Stimulated activated naive CD8-positive, alpha-beta T cell treated with anti-CD3 and anti-CD28 coated beads, Interleukin-15, amount 100 ng/mL, for 72 hours (primary cell): ENCODE data around the gene ASPM.
A peak's percentile ranks its signal among the peaks of the same experiment; 100 is the strongest.

Experiments used
- ATAC-seq: fragments of 150-1000 bp; cut with Tn5 transposase; 2 replicates; pipeline ENCODE4 v1.10.0; 2021; ENCODE audit warnings: mild to moderate bottlenecking, moderate library complexity
- DNase-seq, 2 donors: peaks; one replicate each; pipeline ENCODE4 v3.0.0; 2021 to 2022
- H3K27ac Mint-ChIP-seq, 2 donors: one replicate each; pipeline ENCODE4 v1.8.0; 2022; ENCODE audit warnings: mild to moderate bottlenecking in 2 of 2, mixed read lengths in 2 of 2, moderate library complexity in 2 of 2
- H3K27me3 Mint-ChIP-seq: one replicate; pipeline ENCODE4 v1.8.0; 2022; ENCODE audit warnings: mixed read lengths
- H3K4me1 Mint-ChIP-seq: one replicate; pipeline ENCODE4 v1.8.0; 2022; ENCODE audit warnings: mild to moderate bottlenecking, mixed read lengths
- H3K4me3 Mint-ChIP-seq, 2 donors: one replicate each; pipeline ENCODE4 v1.8.0; 2022; ENCODE audit warnings: mild to moderate bottlenecking in 2 of 2, mixed read lengths in 2 of 2, moderate library complexity in 1 of 2
- H3K9me3 Mint-ChIP-seq, 2 donors: one replicate each; pipeline ENCODE4 v1.8.0; 2022; ENCODE audit warnings: mixed read lengths in 2 of 2

The ASPM gene, protein sequence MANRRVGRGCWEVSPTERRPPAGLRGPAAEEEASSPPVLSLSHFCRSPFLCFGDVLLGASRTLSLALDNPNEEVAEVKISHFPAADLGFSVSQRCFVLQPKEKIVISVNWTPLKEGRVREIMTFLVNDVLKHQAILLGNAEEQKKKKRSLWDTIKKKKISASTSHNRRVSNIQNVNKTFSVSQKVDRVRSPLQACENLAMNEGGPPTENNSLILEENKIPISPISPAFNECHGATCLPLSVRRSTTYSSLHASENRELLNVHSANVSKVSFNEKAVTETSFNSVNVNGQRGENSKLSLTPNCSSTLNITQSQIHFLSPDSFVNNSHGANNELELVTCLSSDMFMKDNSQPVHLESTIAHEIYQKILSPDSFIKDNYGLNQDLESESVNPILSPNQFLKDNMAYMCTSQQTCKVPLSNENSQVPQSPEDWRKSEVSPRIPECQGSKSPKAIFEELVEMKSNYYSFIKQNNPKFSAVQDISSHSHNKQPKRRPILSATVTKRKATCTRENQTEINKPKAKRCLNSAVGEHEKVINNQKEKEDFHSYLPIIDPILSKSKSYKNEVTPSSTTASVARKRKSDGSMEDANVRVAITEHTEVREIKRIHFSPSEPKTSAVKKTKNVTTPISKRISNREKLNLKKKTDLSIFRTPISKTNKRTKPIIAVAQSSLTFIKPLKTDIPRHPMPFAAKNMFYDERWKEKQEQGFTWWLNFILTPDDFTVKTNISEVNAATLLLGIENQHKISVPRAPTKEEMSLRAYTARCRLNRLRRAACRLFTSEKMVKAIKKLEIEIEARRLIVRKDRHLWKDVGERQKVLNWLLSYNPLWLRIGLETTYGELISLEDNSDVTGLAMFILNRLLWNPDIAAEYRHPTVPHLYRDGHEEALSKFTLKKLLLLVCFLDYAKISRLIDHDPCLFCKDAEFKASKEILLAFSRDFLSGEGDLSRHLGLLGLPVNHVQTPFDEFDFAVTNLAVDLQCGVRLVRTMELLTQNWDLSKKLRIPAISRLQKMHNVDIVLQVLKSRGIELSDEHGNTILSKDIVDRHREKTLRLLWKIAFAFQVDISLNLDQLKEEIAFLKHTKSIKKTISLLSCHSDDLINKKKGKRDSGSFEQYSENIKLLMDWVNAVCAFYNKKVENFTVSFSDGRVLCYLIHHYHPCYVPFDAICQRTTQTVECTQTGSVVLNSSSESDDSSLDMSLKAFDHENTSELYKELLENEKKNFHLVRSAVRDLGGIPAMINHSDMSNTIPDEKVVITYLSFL (N-terminal part only)

DNA sequence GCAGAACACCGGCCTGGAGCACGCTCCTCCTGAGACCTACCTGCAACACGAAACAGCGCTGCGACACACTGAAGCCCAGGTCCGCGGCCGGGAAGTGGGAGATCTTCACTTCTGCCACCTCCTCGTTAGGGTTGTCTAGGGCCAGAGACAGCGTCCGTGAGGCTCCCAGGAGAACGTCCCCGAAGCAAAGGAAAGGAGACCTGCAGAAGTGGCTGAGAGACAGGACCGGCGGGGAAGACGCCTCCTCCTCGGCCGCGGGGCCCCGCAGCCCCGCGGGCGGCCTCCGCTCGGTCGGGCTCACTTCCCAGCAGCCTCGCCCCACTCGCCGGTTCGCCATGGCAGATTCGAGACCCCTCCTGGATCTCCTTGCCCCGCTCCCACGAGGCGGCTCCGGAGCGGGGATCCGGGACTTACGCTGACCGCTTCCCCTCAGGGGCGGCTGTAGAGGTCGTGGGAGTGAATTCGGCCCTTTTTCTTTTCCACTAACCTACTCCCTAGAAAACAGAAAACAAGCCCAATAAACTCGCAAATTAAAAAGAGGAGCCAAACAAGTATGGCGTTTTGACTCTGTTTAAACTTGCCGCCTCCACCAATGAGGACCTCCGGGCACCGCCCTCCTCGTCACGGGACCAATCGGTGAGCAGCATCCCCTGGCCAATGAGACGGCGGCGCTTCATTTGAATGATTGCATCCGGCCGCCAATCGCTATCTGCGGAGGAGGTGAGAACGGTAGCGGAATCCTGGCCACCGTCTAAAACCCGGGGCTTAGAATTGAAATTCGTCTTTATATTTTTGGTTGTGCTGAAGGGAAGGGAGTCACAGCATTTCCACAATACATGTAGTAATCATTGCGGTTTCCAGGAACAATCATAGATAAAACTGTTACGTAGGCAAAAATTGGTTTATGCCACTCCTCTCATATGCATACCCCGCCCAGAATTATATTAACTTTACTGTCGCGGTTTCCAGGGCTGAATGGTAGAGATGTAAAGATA is at the start of gene ASPM:
Gene ASPM, minus strand, starts transcription at position 569 of the 995 bp plus-strand sequence. Its CDS starts 232 bp downstream, at position 337.
- Mint-ChIP-seq H3K27ac (peak within 1 kb of the TSS; percentile 96 to 99), H3K4me1 (peaks cover 6% of the 10 kb centered on the region), H3K9me3 (no peaks in the 10 kb centered on the region), H3K27me3 (peaks cover 5% of the 10 kb centered on the region), H3K4me3 (peak within 1 kb of the TSS; percentile 89 to 96)
- DNase-seq (peak; percentile 88 to 96), ATAC-seq (peak; percentile 98)

DNA sequence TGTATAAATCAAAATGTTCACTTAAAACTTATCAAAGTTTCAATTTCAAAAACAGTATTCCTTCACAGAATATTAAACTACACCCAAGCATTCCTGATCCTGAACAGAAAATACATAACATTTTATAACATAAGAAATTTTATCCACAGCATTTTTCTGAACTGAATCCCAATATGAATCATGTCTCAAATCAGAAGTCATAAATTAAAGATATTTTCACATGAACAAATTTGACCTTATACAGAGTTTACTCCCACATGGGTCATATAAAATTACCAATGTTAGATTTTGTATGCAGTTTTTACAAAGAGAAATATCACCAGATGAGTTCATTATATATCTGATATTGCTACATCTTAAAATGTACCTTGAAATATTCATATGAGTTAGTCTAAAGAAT is 48.6 kb upstream of the ASPM start:
- Mint-ChIP-seq H3K4me1 (peaks cover 59% of the 10 kb centered on the region), H3K27ac (no peak overlapping the region), H3K27me3 (no peaks in the 10 kb centered on the region), H3K4me3 (no peak overlapping the region), H3K9me3 (no peaks in the 10 kb centered on the region)
- ATAC-seq (no peak), DNase-seq (no peak)

DNA sequence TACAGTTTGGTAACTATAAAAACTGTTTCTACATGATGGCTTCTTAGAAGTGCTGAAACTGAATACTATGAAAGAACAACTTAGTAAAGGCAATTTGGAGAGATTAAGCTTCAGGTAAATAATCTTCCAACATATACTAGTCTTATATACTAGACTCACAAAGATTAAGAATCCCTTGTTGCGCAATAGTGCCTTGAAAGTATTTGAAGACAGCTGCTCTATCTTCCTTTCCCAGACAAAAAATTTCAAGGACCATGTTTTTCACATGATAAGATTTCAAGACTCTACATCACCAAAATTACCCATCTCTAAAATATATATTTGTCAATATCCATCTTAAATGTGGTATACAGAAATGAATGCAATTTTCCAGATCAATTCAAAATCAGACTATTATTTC is 37.7 kb upstream of the ASPM start:
- H3K9me3 Mint-ChIP-seq, result peaks cover 0 to 4% of the 10 kb centered on the region in 2 donors

DNA sequence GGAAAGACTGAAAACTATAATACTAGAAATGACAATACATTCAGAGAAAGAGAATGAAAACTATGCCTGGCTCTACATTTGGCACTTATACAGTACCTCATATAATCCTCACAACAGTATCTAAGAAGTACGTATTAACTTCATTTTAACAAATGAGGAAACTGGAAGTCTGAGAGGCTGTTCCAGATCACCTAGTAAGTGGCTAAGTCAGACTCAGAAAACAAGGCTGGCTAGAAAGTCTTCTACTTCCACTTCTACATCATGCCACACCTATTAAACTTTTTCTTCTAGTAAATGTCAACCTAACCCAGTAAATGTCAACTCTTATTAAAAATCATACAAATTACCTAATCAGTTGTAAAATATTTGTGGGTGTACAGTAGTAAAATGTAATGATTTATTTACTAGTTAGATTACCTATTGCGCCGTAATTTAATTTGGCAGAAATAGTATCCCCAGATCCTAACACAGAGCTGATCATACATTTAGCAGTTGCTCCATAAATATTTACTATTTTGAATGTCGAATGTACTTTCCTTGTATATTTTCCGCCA is 36.8 kb upstream of the ASPM start:
- H3K9me3 Mint-ChIP-seq, result peaks cover 0 to 4% of the 10 kb centered on the region in 2 donors
- H3K27ac Mint-ChIP-seq, result no peak overlapping the region
- ATAC-seq (no peak), DNase-seq (no peak)
- H3K4me3 Mint-ChIP-seq, result no peak overlapping the region
- H3K4me1 Mint-ChIP-seq, result peaks cover 8% of the 10 kb centered on the region
- H3K27me3 Mint-ChIP-seq, result no peaks in the 10 kb centered on the region

More for the DNA sequence above, 37.7 kb upstream of the ASPM start:
- no peak for DNase-seq
- Mint-ChIP-seq H3K27me3 (no peaks in the 10 kb centered on the region), H3K4me1 (peaks cover 8% of the 10 kb centered on the region), H3K27ac (no peak overlapping the region), H3K4me3 (no peak overlapping the region)
- no peak for ATAC-seq

DNA sequence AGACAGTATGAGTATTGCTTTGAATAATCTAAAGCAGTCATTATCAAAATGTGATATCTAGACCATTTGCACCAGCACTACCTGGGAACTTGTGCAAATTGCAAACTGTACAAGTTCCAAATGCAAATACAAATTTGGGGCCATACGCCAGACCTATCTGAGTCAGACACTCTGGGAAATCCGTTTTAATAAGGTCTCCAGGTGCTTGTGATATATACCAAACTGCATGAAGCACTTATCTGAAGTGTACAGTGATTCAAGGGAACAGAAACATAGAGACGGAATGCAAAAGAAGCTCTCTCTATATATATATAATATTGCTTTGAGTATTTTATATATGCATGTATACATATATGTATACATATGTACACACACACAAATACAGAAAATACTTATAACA is 36.2 kb upstream of the ASPM start:
- H3K9me3 Mint-ChIP-seq, result peaks cover 0 to 4% of the 10 kb centered on the region in 2 donors
- no peak overlapping the region for H3K27ac Mint-ChIP-seq
- DNase-seq (no peak), ATAC-seq (no peak)
- no peaks in the 10 kb centered on the region for H3K27me3 Mint-ChIP-seq
- H3K4me1 Mint-ChIP-seq, result peaks cover 8% of the 10 kb centered on the region
- H3K4me3 Mint-ChIP-seq, result no peak overlapping the region

DNA sequence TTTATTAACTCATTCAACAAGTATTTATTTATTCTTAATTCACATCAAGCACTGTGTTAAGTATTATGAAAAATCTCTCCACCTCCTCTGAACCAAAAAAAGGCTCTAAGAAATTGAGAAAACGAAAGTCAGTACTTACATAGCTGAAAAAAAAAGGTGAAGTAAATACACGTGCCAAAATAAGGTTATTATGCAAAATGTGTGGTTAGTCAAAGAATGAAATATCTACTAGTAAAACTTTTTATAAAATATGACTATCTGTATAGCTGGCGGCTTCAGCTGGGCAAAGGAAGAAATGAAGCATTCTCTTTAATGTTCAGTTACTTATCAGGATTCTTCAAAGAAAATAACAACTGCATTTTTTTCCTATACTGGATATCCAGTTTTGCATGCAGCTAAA is 35.5 kb upstream of the ASPM start:
- ATAC-seq (no peak), DNase-seq (no peak)
- H3K27me3 Mint-ChIP-seq, result no peaks in the 10 kb centered on the region
- peaks cover 0 to 4% of the 10 kb centered on the region in 2 donors for H3K9me3 Mint-ChIP-seq
- peaks cover 8% of the 10 kb centered on the region for H3K4me1 Mint-ChIP-seq
- no peak overlapping the region for H3K27ac Mint-ChIP-seq
- no peak overlapping the region for H3K4me3 Mint-ChIP-seq

DNA sequence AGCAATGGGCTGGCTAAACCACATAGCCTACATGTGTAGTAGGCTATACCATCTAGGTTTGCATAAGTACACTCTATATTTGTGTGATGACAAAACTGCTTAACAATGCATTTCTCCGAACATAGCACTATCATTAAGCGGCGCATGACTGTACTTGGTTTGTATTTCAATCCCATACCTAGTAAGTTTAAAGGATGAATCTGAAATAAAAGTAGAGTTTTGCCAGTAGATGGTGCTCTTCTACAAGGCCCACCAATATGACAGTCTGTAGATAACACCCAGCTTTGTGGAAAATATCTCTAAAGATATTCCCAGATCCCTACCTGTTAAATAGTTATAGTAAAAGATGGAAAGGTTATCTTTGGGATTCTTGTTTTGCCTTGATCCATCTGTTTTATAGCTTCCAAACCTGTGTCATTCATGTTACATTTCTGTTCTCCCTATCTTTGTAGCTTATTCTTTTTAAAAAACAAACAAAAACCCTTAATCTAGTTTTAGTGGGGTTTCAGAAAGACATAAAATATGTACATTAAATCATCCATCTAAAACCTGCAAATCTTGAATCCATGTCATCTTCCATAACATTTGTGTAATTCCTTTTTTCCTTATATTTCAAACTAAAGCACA is 33.9 kb upstream of the ASPM start:
- peaks cover 1% of the 10 kb centered on the region for H3K4me1 Mint-ChIP-seq

DNA sequence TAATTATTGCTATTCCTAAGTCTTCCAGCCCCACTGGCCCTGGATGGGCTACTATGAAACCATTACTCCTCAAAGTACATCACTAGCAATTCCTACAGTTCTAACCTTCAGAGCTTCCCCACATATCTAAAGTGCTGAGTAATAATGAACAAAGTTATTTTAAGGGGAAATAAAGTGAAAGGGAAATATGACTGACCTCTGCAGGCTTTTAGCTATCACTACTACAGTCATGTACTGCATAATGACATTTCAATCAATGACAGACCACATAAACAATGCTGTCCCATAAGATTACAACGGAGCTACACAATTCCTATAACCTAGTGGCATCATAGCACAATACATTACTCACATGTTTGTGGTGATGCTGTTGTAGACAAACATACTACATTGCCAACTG is 32.5 kb upstream of the ASPM start:
- Mint-ChIP-seq H3K4me3 (no peak overlapping the region), H3K27me3 (no peaks in the 10 kb centered on the region), H3K9me3 (no peaks in the 10 kb centered on the region), H3K27ac (no peak overlapping the region), H3K4me1 (no peaks in the 10 kb centered on the region)
- no peak for DNase-seq
- ATAC-seq, result no peak

More for the DNA sequence above, 33.9 kb upstream of the ASPM start:
- H3K27ac Mint-ChIP-seq, result no peak overlapping the region
- no peaks in the 10 kb centered on the region for H3K27me3 Mint-ChIP-seq
- peak; percentile 65 for ATAC-seq
- no peak for DNase-seq
- H3K4me3 Mint-ChIP-seq, result no peak overlapping the region
- no peaks in the 10 kb centered on the region for H3K9me3 Mint-ChIP-seq

DNA sequence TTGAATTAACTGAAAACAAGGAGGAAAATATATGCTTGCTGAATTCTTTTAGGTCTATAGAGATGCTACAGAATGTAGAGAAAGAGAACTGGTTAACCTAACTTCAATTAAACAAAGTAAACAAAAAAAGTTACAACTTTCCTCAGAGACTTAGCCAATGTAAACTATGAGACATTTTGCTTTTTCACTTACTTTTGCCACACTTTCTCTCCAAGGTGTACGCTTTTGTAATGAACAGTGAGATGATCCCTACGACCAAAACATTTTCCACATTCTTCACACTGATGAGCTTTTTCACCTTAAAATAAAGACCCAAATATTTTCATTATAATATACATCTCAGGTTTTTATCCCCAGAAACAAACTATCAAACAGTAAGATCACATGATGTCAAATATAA is 28.3 kb upstream of the ASPM start:
- Mint-ChIP-seq H3K4me3 (no peak overlapping the region), H3K9me3 (no peaks in the 10 kb centered on the region), H3K27me3 (no peaks in the 10 kb centered on the region), H3K4me1 (no peaks in the 10 kb centered on the region), H3K27ac (no peak overlapping the region)
- ATAC-seq (no peak), DNase-seq (no peak)

DNA sequence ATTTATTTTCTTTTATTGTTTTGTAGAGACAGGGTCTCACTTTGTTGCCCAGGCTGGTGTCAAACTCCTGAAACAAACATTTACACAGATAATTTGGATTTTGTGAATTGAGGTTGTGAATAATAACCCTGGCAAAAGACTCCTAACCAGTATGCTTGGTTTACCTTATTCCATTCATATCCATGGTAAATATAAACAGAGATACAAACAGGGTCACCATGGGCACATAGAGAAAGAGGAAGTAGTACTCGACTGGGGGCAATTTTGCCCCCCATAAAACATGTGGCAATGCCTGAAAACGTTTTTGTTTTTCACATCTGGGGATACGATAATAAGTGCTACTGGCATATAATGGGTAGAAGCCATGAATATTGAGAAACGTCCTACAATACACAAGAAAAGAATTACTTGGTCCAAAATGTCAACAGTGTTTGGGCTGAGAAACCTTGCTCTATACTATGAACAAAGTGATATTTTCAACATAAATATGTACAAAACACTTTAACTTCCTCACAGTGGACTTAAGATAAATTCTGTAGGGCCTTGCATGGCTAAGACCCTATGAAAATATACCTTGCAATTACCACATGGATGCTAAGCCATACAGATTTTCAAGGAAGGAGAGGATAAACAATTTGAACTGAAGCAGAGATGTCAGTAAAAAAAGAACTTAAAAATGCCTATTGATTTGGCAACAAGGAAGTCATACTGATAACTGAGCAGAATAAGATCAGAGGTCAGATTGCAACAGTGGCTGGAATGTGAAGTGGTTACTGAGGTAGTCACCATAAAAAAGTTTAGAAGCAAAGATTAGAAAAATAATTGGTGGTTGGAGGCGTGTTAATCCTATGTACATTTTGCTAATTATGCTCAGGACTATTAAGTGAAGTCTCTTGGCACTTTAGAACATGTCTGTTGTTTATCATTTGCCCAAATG is 27.4 kb upstream of the ASPM start:
- Mint-ChIP-seq H3K9me3 (no peaks in the 10 kb centered on the region), H3K27ac (peak overlapping the region in 1 of 2 donors; percentile 61), H3K27me3 (no peaks in the 10 kb centered on the region), H3K4me1 (no peaks in the 10 kb centered on the region), H3K4me3 (no peak overlapping the region)
- ATAC-seq (no peak), DNase-seq (no peak)

DNA sequence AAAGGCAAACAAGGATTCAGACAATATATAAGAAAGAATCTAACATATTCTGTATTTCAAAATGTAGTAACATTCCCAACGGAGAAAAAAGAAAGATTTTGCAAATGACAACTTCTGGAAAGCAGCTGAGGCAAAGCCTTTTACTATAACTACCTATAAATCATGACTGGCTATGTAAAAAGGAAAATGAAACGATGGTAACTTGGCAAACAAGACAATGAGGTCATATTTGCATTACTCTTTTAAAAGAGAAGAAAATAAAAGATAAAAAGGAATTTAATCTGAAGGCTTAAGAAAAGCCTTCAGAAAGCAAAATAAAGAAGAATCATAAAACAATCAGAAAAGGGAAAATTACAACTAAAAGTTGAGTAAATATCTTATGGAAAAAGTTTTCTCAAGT is 25.1 kb upstream of the ASPM start:
- Mint-ChIP-seq H3K27ac (no peak overlapping the region), H3K4me3 (no peak overlapping the region)
- DNase-seq, result no peak

DNA sequence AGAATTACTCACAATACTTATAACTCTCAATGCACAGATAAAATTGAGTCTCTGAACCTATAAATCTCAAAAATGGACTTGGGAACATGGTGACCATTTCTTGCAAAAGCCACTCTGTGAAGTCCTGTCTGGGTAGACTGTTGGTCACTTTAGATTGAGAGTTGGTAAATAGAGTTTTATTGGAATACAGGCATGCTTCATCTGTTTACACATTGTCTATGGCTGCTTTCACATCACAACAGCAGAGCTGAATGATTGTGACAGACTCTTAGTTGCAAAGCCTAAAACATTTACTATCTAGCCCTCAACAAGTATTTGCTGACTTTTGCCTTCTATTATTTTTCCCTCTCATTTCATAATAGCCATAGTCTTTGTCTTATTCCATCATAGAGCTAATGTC is 24.1 kb upstream of the ASPM start:
- Mint-ChIP-seq H3K4me3 (no peak overlapping the region), H3K9me3 (no peaks in the 10 kb centered on the region), H3K4me1 (no peaks in the 10 kb centered on the region), H3K27me3 (no peaks in the 10 kb centered on the region), H3K27ac (no peak overlapping the region)
- DNase-seq, result no peak
- ATAC-seq, result no peak

More for the DNA sequence above, 25.1 kb upstream of the ASPM start:
- Mint-ChIP-seq H3K9me3 (no peaks in the 10 kb centered on the region), H3K4me1 (no peaks in the 10 kb centered on the region), H3K27me3 (no peaks in the 10 kb centered on the region)
- no peak for ATAC-seq

DNA sequence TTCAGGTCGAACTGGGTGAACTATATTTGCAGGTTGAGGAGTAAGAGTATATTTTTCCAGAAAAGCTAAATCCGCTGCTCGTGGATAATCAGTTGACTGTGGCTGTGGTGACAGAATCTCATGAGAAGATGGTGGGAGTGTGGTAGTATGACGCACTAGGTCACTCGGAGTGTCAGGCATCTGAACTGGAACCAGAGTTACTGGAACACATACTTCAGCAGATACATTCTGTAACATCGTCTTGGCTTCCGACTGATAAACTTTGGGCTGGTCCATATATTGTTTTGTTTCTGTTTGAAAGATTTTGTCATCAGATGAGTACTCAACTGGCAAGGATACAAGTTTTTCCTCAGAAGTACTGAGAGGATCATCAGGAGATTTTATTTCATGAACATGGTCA is 13.0 kb upstream of the ASPM start:
- Mint-ChIP-seq H3K27me3 (no peaks in the 10 kb centered on the region), H3K4me1 (no peaks in the 10 kb centered on the region), H3K4me3 (no peak overlapping the region), H3K9me3 (no peaks in the 10 kb centered on the region), H3K27ac (no peak overlapping the region)
- ATAC-seq (no peak), DNase-seq (no peak)
